ENCODE measurements around the gene COA3. TPM values are rescaled to one million over a fixed set of nuclear protein-coding genes. Genes with fewer than 3 reads are reported as not detected.

The COA3 gene
- total and polyA plus RNA-seq, 2 experiments from 2014 or later, result 81.2 to 138 TPM

- Histone ChIP-seq H3K4me1 (ENCODE audit: insufficient read depth) (peaks cover 21% of the 10 kb centered on the region; the same call in 1 of the 2 replicates), H3K9me2 (ENCODE audit: insufficient read depth) (no peaks in the 10 kb centered on the region), H3K27ac (ENCODE audit: low read depth) (no peak overlapping the region), H3F3A (replicated peaks; ENCODE audit: low read depth) (peaks cover 12% of the 10 kb centered on the region; the same call in 1 of the 2 replicates), H4K20me1 (replicated peaks; ENCODE audit: insufficient read depth) (no peaks in the 10 kb centered on the region), H3K4me2 (no peak overlapping the region), H3K36me3 (ENCODE audit: insufficient read depth) (no peaks in the 10 kb centered on the region), H3K79me2 (replicated peaks; ENCODE audit: insufficient read depth) (no peaks in the 10 kb centered on the region), H2AFZ (no peak overlapping the region), H3K27me3 (ENCODE audit: insufficient read depth) (peaks cover 34% of the 10 kb centered on the region), H3K4me3 (no peak overlapping the region)
- ATAC-seq, result no peak
- Mint-ChIP-seq H3K9me3 (no peaks in the 10 kb centered on the region; the same call in 2 of the 3 replicates), H3K27ac (no peak overlapping the region), H3K4me3 (no peak overlapping the region), H3K27me3 (ENCODE audit: insufficient read depth, low read depth, poor library complexity) (peaks cover 44% of the 10 kb centered on the region), H3K36me3 (ENCODE audit: low read depth) (peaks cover 10% of the 10 kb centered on the region; the same call in 1 of the 3 replicates), H3K4me1 (peaks cover 24% of the 10 kb centered on the region)
- DNase-seq (ENCODE audit: low spot score), result no peak
- TF ChIP-seq STAT1 (IDR thresholded peaks at IDR 0.05; ENCODE audit: unreplicated experiment) (no peak), ZNF331 (CRISPR knock-in tag; IDR thresholded peaks at IDR 0.05; ENCODE audit: low read depth) (no peak), ZNF114 (CRISPR knock-in tag; IDR thresholded peaks at IDR 0.05) (no peak), POLR2AphosphoS5 (IDR thresholded peaks at IDR 0.05; ENCODE audit: low read depth) (no peak), ZNF462 (CRISPR knock-in tag; IDR thresholded peaks at IDR 0.05) (no peak)
Measured at GRCh38 chr17:42783791-42784138, 14.7 kb downstream of the COA3 start.

GRCh38 chr17:42783062-42783790 lies 15.3 kb downstream of the COA3 start:
- H3F3A ChIP-seq (replicated peaks; ENCODE audit: low read depth), result peaks cover 12% of the 10 kb centered on the region; the same call in 1 of the 2 replicates
- Mint-ChIP-seq H3K27ac (no peak overlapping the region), H3K4me1 (peaks cover 24% of the 10 kb centered on the region), H3K9me3 (no peaks in the 10 kb centered on the region; the same call in 2 of the 3 replicates), H3K36me3 (ENCODE audit: low read depth) (peaks cover 14% of the 10 kb centered on the region; the same call in 1 of the 3 replicates), H3K4me3 (no peak overlapping the region; the same call in 2 of the 3 replicates), H3K27me3 (ENCODE audit: insufficient read depth, low read depth, poor library complexity) (peaks cover 44% of the 10 kb centered on the region)
- H3K4me3 ChIP-seq, result no peak overlapping the region
- no peaks in the 10 kb centered on the region for H3K9me2 ChIP-seq (ENCODE audit: insufficient read depth)
- DNase-seq (ENCODE audit: low spot score) (no peak), ATAC-seq (no peak)
- no peak overlapping the region for H2AFZ ChIP-seq
- H3K4me2 ChIP-seq, result no peak overlapping the region
- peaks cover 34% of the 10 kb centered on the region for H3K27me3 ChIP-seq (ENCODE audit: insufficient read depth)
- H3K27ac ChIP-seq (ENCODE audit: low read depth), result no peak overlapping the region
- no peaks in the 10 kb centered on the region for H3K79me2 ChIP-seq (replicated peaks; ENCODE audit: insufficient read depth)
- no peaks in the 10 kb centered on the region for H3K36me3 ChIP-seq (ENCODE audit: insufficient read depth)
- no peaks in the 10 kb centered on the region for H4K20me1 ChIP-seq (replicated peaks; ENCODE audit: insufficient read depth)
- peaks cover 21% of the 10 kb centered on the region; the same call in 1 of the 2 replicates for H3K4me1 ChIP-seq (ENCODE audit: insufficient read depth)
- no peak for TF ChIP-seq POLR2AphosphoS5 (IDR thresholded peaks at IDR 0.05; ENCODE audit: low read depth)
- no peak for TF ChIP-seq EZH2 (IDR thresholded peaks at IDR 0.05; ENCODE audit: low read depth, unreplicated experiment)
- no peak for TF ChIP-seq NANOG (IDR thresholded peaks at IDR 0.05; ENCODE audit: borderline replicate concordance)
- TF ChIP-seq CTCF (conservative IDR thresholded peaks at IDR 0.05; ENCODE audit: low read depth in 2 of 2), result no peak
- no peak for TF ChIP-seq JUNB (IDR thresholded peaks at IDR 0.05; ENCODE audit: unreplicated experiment)

All from GM23338 (cell line).